PFSK-1 (cell line): ENCODE results near the gene NCOA5.

Experiments used
- FOXP2 ChIP-seq: optimal IDR thresholded peaks from 2 replicates; pipeline ENCODE3; 2011; ENCODE audit warnings: borderline replicate concordance, control low read depth, inconsistent platforms; ENCODE audit not compliant: insufficient read depth; ENCODE audit errors: extremely low read length, extremely low read depth
- POLR2AphosphoS5 ChIP-seq: IDR thresholded peaks from 2 replicates; pipeline ENCODE4 v1.6.1; 2012; ENCODE audit warnings: low read depth, mild to moderate bottlenecking, control low read depth, low read length, moderate library complexity
- REST ChIP-seq, 2 experiments: IDR thresholded peaks; 2 replicates each; pipeline versions ENCODE4 v1.6.1 to v1.8.0; 2011 to 2012; ENCODE audit warnings: low read depth in 2 of 2, low read length in 2 of 2, control low read depth in 1 of 2, inconsistent platforms in 1 of 2, mild to moderate bottlenecking in 1 of 2, moderate library complexity in 1 of 2; ENCODE audit not compliant: insufficient read depth in 1 of 2
- SIN3A ChIP-seq: IDR thresholded peaks from 2 replicates; pipeline ENCODE4 v1.6.1; 2012; ENCODE audit warnings: mild to moderate bottlenecking, low read length, moderate library complexity, borderline replicate concordance; ENCODE audit not compliant: insufficient read depth
- TAF1 ChIP-seq: IDR thresholded peaks from 2 replicates; pipeline ENCODE4 v1.6.1; 2012; ENCODE audit warnings: low read length, control low read depth, borderline replicate concordance; ENCODE audit not compliant: insufficient read depth

Gene NCOA5

GRCh38 chr20:46119547-46119946, 29.8 kb upstream of the NCOA5 start:
- TF ChIP-seq TAF1 (no peak), FOXP2 (no peak), REST (IDR thresholded peaks at IDR 0.05; ENCODE audit: insufficient read depth in 1 of 2, low read depth in 2 of 2, low read length in 2 of 2) (no peak), POLR2AphosphoS5 (no peak), SIN3A (no peak)

- TF ChIP-seq TAF1, result no peak
- no peak for TF ChIP-seq REST (IDR thresholded peaks at IDR 0.05; ENCODE audit: insufficient read depth in 1 of 2, low read depth in 2 of 2, low read length in 2 of 2)
- no peak for TF ChIP-seq FOXP2
- no peak for TF ChIP-seq SIN3A
- no peak for TF ChIP-seq POLR2AphosphoS5
Measured at GRCh38 chr20:46119028-46119546, 29.3 kb upstream of the NCOA5 start.

- TF ChIP-seq TAF1 (no peak), FOXP2 (no peak), POLR2AphosphoS5 (no peak), REST (IDR thresholded peaks at IDR 0.05; ENCODE audit: insufficient read depth in 1 of 2, low read depth in 2 of 2, low read length in 2 of 2) (no peak), SIN3A (no peak)
Measured at GRCh38 chr20:46118481-46119020, 28.8 kb upstream of the NCOA5 start.

- TF ChIP-seq SIN3A, result no peak
- no peak for TF ChIP-seq REST (IDR thresholded peaks at IDR 0.05; ENCODE audit: insufficient read depth in 1 of 2, low read depth in 2 of 2, low read length in 2 of 2)
- no peak for TF ChIP-seq TAF1
Measured at GRCh38 chr20:46117704-46118467, 28.1 kb upstream of the NCOA5 start, which contains the start of gene CD40. CD40 (plus strand) TSS chr20:46118314; CDS start chr20:46118344, 30 bp downstream.
